Measurements from ENCODE around the gene KRT17.

The KRT17 gene

GRCh38 chr17:41636652-41637051 lies 12.3 kb upstream of the KRT17 start:
- FAIRE-seq: no peak
- TF ChIP-seq, protein P1, sequence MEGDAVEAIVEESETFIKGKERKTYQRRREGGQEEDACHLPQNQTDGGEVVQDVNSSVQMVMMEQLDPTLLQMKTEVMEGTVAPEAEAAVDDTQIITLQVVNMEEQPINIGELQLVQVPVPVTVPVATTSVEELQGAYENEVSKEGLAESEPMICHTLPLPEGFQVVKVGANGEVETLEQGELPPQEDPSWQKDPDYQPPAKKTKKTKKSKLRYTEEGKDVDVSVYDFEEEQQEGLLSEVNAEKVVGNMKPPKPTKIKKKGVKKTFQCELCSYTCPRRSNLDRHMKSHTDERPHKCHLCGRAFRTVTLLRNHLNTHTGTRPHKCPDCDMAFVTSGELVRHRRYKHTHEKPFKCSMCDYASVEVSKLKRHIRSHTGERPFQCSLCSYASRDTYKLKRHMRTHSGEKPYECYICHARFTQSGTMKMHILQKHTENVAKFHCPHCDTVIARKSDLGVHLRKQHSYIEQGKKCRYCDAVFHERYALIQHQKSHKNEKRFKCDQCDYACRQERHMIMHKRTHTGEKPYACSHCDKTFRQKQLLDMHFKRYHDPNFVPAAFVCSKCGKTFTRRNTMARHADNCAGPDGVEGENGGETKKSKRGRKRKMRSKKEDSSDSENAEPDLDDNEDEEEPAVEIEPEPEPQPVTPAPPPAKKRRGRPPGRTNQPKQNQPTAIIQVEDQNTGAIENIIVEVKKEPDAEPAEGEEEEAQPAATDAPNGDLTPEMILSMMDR (IDR thresholded peaks at IDR 0.05; ENCODE audit: insufficient read depth, missing control alignments): no peak
- DNase-seq (ENCODE audit: insufficient read length, low spot score): no peak

- DNase-seq (ENCODE audit: insufficient read length, low spot score) (no peak), FAIRE-seq (no peak)
- TF ChIP-seq, protein P1 (IDR thresholded peaks at IDR 0.05; ENCODE audit: insufficient read depth, missing control alignments): no peak
Measured at GRCh38 chr17:41635121-41636097, 11.0 kb upstream of the KRT17 start.

GRCh38 chr17:41634639-41635038 lies 10.3 kb upstream of the KRT17 start:
- DNase-seq (ENCODE audit: insufficient read length, low spot score): no peak
- TF ChIP-seq, protein P1 (IDR thresholded peaks at IDR 0.05; ENCODE audit: insufficient read depth, missing control alignments): no peak
- no peak for FAIRE-seq

- TF ChIP-seq, protein P1 (IDR thresholded peaks at IDR 0.05; ENCODE audit: insufficient read depth, missing control alignments): no peak
- FAIRE-seq: no peak
- DNase-seq (ENCODE audit: insufficient read length, low spot score): no peak
Measured at GRCh38 chr17:41633556-41634199, 9.3 kb upstream of the KRT17 start.

GRCh38 chr17:41632482-41633105 lies 8.2 kb upstream of the KRT17 start:
- no peak for DNase-seq (ENCODE audit: insufficient read length, low spot score)
- FAIRE-seq: no peak
- TF ChIP-seq, protein P1 (IDR thresholded peaks at IDR 0.05; ENCODE audit: insufficient read depth, missing control alignments): no peak

DNA sequence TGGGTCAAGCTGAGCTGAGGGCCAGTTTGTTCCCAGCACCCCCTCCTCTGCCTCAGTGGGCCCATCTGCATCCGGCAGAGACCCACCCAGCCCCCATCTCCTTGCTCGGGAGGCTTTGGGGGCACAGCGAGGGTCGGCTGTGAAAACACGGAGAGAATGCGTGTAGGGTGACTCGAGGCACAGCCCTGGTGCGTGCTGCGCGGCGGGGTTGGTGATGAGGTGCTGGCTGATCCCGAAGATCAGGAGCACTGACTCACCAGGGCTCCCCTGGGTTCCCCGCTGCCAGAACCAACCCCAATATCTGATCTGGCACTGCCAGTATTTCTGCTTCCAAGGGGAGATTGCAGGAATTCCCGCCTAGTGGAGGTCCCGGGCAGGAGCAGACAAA lies 7.5 kb upstream of the KRT17 start:
- no peak for DNase-seq (ENCODE audit: insufficient read length, low spot score)
- TF ChIP-seq, protein P1 (IDR thresholded peaks at IDR 0.05; ENCODE audit: insufficient read depth, missing control alignments): no peak
- no peak for FAIRE-seq
